ENCODE results near the gene GABBR2. TPM values are rescaled to one million over a fixed set of nuclear protein-coding genes. Genes with fewer than 3 reads are reported as not detected.

The GABBR2 gene
- total RNA-seq, 2 experiments from 2014 or later: not detected

DNA sequence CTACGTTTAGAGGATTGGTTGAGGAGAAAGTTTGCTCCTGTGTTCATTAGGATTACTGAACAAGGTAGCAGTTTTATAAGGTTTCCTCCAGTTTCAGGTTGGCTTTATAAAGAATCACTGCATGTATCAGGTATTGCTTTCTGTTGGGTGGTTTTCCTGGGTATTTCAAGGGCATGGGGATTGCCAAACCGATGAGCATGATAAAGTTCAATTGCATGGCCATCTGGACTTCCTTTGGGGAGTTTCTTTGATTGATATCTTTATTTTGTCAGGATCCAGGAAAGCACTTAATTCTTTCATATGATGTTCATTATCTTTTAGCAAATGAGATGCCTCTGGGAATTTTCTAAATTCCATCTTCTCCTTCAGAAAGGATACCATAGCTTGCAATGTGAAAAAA lies 10.3 kb upstream of the GABBR2 start:
- H3K4me1 Mint-ChIP-seq (ENCODE audit: low read depth): no peaks in the 10 kb centered on the region
- H3K4me1 ChIP-seq (ENCODE audit: insufficient read depth, low read length): no peaks in the 10 kb centered on the region
- intact Hi-C loops (cut with DNase I, micrococcal nuclease): no loop called here
- no peak overlapping the region for H3K27ac ChIP-seq (ENCODE audit: low read depth in 1 of 2, low read length in 2 of 2)
- H3K4me3 Mint-ChIP-seq: no peak overlapping the region
- H3K36me3 ChIP-seq (ENCODE audit: insufficient read depth, low read length): no peaks in the 10 kb centered on the region
- CTCF ChIA-PET: no interaction called here
- POLR2A ChIA-PET: no interaction called here
- H3K36me3 Mint-ChIP-seq (ENCODE audit: low read depth): no peaks in the 10 kb centered on the region
- H3K27me3 Mint-ChIP-seq: peaks cover 68% of the 10 kb centered on the region
- no peaks in the 10 kb centered on the region for H3K9me3 Mint-ChIP-seq
- TF ChIP-seq, protein P1, sequence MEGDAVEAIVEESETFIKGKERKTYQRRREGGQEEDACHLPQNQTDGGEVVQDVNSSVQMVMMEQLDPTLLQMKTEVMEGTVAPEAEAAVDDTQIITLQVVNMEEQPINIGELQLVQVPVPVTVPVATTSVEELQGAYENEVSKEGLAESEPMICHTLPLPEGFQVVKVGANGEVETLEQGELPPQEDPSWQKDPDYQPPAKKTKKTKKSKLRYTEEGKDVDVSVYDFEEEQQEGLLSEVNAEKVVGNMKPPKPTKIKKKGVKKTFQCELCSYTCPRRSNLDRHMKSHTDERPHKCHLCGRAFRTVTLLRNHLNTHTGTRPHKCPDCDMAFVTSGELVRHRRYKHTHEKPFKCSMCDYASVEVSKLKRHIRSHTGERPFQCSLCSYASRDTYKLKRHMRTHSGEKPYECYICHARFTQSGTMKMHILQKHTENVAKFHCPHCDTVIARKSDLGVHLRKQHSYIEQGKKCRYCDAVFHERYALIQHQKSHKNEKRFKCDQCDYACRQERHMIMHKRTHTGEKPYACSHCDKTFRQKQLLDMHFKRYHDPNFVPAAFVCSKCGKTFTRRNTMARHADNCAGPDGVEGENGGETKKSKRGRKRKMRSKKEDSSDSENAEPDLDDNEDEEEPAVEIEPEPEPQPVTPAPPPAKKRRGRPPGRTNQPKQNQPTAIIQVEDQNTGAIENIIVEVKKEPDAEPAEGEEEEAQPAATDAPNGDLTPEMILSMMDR (IDR thresholded peaks at IDR 0.05): no peak
- ATAC-seq (ENCODE audit: poor library complexity): no peak
- DNase-seq: no peak
- H3K9me3 ChIP-seq (ENCODE audit: control insufficient read depth in 1 of 2, insufficient read depth in 1 of 2, low read length in 2 of 2): peaks cover 0 to 4% of the 10 kb centered on the region in 2 experiments
- H3K27ac Mint-ChIP-seq: no peak overlapping the region
- no peak overlapping the region for H3K4me3 ChIP-seq (ENCODE audit: low read length)
- H3K27me3 ChIP-seq (ENCODE audit: control insufficient read depth in 1 of 2, insufficient read depth in 2 of 2, low read length in 2 of 2): peaks cover 7 to 21% of the 10 kb centered on the region in 2 experiments

DNA sequence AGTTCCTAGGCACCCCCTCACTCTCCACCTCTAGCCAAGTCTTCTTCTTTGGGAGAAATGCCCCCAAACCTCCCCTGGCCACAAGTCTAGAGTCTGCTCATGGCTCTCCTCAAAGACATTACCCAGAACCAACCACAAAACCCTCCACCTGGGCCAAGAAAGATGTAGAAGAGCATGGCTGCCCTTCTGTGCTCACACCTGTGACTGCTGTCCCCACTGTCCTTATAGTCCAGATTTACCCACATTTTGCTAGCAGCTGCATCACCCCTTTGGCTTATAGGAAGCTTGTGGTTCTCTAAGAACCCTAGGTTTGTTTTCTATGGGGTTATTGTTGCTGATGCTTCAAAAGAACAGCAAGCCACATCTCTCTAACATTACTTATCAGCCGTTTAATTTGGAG lies 6.1 kb upstream of the GABBR2 start:
- Mint-ChIP-seq H3K36me3 (ENCODE audit: low read depth) (no peaks in the 10 kb centered on the region), H3K4me3 (no peak overlapping the region), H3K4me1 (ENCODE audit: low read depth) (no peaks in the 10 kb centered on the region), H3K9me3 (no peaks in the 10 kb centered on the region), H3K27ac (no peak overlapping the region), H3K27me3 (peaks cover 68% of the 10 kb centered on the region)
- ATAC-seq (ENCODE audit: poor library complexity) (no peak), DNase-seq (no peak)
- CTCF ChIA-PET: no interaction called here
- H3K36me3 ChIP-seq (ENCODE audit: insufficient read depth, low read length): no peaks in the 10 kb centered on the region
- H3K4me1 ChIP-seq (ENCODE audit: insufficient read depth, low read length): no peaks in the 10 kb centered on the region
- TF ChIP-seq, protein P1 (IDR thresholded peaks at IDR 0.05): no peak
- no peaks in the 10 kb centered on the region for H3K9me3 ChIP-seq (ENCODE audit: control insufficient read depth in 1 of 2, insufficient read depth in 1 of 2, low read length in 2 of 2)
- POLR2A ChIA-PET: no interaction called here
- no peak overlapping the region for H3K27ac ChIP-seq (ENCODE audit: low read depth in 1 of 2, low read length in 2 of 2)
- peaks cover 12 to 28% of the 10 kb centered on the region in 2 experiments for H3K27me3 ChIP-seq (ENCODE audit: control insufficient read depth in 1 of 2, insufficient read depth in 2 of 2, low read length in 2 of 2)
- intact Hi-C loops (cut with DNase I, micrococcal nuclease): no loop called here
- no peak overlapping the region for H3K4me3 ChIP-seq (ENCODE audit: low read length)

DNA sequence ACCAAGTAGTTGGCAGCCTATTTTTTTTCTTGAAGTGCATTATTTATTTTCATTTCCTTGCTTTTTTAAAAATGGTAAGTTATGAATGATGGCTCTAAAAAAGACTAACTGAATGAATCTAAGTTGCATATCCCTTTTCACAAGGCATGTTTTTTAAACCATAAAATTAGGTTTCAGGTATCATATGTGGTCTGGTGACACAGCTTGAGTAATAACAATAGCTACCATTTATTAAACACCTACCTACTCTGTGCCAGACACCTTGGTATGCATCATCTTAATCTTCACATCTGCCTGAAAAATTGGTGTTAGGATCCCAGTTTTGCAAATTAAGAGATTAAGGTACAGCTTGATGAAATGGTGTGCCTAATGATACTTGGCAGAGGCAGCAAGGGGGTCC lies 4.3 kb upstream of the GABBR2 start:
- H3K36me3 Mint-ChIP-seq (ENCODE audit: low read depth): no peaks in the 10 kb centered on the region
- H3K27me3 ChIP-seq (ENCODE audit: control insufficient read depth in 1 of 2, insufficient read depth in 2 of 2, low read length in 2 of 2): peaks cover 14 to 37% of the 10 kb centered on the region in 2 experiments
- H3K27ac ChIP-seq (ENCODE audit: low read depth in 1 of 2, low read length in 2 of 2): no peak overlapping the region
- H3K4me1 Mint-ChIP-seq (ENCODE audit: low read depth): no peaks in the 10 kb centered on the region
- DNase-seq (no peak), ATAC-seq (ENCODE audit: poor library complexity) (no peak)
- H3K27ac Mint-ChIP-seq: no peak overlapping the region
- no peak overlapping the region for H3K4me3 ChIP-seq (ENCODE audit: low read length)
- ChIA-PET CTCF (no interaction called here), POLR2A (no interaction called here)
- intact Hi-C loops (cut with DNase I, micrococcal nuclease): no loop called here
- H3K9me3 Mint-ChIP-seq: no peaks in the 10 kb centered on the region
- peaks cover 72% of the 10 kb centered on the region for H3K27me3 Mint-ChIP-seq
- no peak overlapping the region for H3K4me3 Mint-ChIP-seq
- no peaks in the 10 kb centered on the region for H3K4me1 ChIP-seq (ENCODE audit: insufficient read depth, low read length)
- TF ChIP-seq, protein P1 (IDR thresholded peaks at IDR 0.05): no peak
- H3K36me3 ChIP-seq (ENCODE audit: insufficient read depth, low read length): no peaks in the 10 kb centered on the region
- H3K9me3 ChIP-seq (ENCODE audit: control insufficient read depth in 1 of 2, insufficient read depth in 1 of 2, low read length in 2 of 2): peaks cover 0 to 6% of the 10 kb centered on the region in 2 experiments

Data from CD4-positive, alpha-beta T cell (primary cell).